GM19372 (cell line): ENCODE measurements around the gene GUCA1A.
"Not testable (repeated sequence)": the region's sequence is repeated elsewhere in the genome, so short reads cannot be mapped to it uniquely, and the experiment has no call there.

Experiments used
- ATAC-seq: cut with Tn5 transposase; IDR thresholded peaks from one replicate; pipeline ENCODE4 v1.9.1; 2021; ENCODE audit warnings: mild to moderate bottlenecking, low read depth, moderate library complexity; ENCODE audit not compliant: unreplicated experiment

Gene GUCA1A

DNA sequence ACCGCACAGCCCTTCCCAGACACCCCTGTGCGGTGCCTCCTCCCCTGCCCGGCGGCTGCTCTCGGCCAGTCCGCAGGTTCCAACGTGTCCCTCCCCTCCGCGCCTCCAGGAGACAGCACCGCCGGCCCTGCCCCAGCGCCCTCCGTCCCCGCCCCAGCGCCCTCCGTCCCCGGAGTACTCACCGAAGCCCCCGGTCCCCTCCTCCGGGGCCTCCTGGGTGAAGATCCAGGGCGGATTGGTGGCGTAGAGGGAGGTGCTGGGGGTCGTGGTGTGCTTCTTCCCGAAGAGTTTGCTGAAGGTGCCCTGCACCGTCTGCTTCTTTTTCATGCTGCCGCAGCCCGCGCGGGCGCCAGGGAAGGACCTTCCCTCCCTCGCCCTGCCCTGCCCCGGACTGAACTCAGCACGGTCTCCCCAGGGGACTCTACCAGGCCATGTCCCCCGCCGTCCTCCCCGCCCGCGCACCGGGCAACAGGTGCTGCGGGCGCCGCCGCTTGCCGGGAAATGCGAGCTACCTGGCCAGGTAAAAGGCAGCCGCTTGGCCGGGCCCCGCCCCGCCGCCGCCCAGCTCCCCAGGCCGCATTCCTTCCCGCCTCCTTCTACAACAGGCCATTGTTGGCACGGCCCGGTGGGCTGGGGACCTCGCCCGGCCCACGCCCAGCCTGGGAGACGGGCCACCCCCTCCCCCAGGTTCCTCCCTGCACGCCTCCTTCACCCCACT lies 30.9 kb upstream of the GUCA1A start, which contains the start of gene C6orf132:
Gene C6orf132 (minus strand): TSS at position 503 of the 718 bp plus-strand sequence. CDS start 176 bp downstream, at position 327.
- ATAC-seq, result no peak

DNA sequence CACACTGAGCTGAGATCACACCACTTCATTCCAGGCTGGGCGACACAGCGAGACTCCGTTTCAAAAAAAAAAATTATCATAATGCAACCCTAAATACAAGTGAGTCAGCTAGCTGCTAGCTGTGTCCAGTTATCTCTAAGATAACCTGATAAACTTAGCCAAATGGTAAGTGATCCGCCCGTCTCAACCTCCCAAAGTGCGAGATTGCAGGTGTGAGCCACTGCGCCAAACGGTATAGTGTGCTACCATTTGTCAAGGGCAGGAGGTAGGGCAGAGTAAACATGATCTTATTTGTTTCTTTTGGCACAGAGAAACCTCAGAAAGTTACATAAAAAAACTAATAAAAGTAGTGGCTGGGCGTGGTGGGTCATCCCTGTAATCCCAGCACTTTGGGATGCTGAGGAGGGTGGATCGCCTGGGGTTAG lies 26.0 kb upstream of the GUCA1A start:
- no peak for ATAC-seq

DNA sequence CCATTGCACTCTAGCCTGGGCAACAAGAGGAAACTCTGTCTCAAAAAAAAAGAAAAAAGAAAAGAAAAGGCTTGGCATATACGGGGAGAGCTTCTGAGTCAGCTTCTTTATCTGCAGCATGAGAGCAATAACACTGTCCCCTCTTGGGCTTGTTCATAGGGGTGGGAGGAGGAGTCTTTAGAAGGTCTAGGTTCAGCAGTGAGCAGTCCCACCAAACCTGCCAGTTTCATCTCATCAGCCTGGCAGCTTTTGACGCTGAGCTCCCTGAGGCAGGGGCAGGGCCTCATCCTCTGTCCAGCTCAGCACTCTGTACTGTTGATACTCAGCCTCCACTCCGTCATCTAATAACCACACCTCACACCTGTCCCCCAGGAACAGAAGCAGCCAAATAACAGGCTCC lies 25.1 kb upstream of the GUCA1A start:
- no peak for ATAC-seq

DNA sequence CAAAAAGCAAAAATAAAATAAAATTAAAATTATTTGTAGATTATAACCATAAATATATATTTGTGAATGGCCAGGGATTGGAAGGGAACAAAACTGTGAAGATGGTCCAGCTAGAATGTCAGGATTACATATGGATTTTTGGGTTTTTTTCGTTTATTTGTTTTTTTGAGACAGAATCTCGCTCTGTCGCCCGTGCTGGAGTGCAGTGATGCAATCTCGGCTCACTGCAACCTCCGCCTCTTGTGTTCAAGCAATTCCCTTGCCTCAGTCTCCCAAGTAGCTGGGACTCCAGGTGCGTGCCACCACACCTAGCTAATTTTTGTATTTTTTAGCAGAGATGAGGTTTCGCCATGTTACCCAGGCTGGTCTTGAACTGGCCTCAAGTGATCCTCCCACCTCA lies 22.9 kb upstream of the GUCA1A start:
- no peak for ATAC-seq

DNA sequence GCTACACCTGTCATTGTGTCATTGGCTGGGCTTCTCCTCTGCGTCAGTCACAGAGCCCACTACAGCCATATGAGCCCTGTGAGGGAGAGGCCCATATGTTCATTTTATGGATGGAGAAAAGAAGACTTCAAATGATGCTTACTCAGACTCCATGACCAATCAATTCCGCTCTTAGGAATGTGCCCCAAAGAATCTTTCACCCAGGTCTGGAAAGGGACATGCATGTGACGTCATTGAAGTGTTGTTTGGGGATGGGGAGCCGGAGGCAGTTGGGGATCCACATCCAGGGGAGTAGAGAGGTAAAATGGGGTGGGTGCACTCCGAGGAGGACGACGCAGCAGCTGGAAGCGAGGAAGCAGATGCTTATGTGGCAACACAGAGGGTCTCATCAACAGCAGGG lies 21.1 kb upstream of the GUCA1A start:
- no peak for ATAC-seq

DNA sequence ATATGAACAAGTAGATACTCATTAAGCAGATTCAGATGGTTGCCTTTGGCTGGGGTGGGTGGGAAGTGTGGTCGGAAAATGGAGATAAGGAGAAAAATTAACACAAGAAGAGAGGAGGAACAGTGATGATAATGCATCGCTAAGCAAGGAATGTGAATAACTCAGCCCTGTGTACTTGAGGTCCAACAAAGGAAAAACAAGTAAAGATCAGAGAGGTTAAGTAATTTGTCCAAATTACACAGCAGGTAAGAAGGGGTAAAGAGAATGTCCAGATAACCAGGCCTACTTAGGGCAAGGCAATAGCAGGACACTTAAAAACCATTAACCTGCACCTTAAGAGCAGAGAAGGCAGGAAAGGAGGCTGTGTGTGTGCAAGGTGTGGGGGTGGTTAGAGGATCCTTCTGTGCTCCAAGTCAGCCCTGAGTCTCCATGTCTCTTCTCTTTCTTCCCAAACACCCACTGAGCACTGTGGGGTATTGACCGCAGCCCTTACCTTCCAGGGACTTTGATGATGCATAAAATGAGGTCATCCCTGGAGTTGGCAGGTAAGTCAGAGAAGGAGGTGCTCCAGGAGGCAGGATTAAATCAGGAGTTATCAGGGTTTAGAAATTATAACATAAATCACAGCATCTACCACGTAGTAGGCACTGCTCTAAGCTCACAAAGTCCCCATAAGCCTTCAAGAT lies 20.5 kb upstream of the GUCA1A start:
- ATAC-seq, result not testable (repeated sequence)

DNA sequence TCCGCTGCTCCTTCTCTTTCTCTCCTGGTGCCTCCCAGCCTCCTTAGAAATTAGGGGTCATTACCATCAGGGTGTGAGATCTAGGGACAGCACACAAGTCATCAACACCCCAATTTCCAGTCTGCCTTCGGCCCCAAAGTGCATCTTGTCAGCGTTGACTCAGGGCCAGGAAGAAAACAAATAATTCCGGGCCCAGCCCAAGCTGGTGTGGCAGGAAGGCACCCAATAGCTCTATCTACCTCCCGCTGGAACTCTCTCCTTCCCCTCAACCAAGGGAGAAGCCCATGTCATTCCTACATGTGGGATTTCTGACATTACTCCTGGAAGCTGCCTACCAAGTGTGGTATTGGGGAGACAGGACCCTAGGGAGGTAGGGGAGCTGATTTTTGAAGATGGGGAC lies 19.2 kb upstream of the GUCA1A start:
- no peak for ATAC-seq

DNA sequence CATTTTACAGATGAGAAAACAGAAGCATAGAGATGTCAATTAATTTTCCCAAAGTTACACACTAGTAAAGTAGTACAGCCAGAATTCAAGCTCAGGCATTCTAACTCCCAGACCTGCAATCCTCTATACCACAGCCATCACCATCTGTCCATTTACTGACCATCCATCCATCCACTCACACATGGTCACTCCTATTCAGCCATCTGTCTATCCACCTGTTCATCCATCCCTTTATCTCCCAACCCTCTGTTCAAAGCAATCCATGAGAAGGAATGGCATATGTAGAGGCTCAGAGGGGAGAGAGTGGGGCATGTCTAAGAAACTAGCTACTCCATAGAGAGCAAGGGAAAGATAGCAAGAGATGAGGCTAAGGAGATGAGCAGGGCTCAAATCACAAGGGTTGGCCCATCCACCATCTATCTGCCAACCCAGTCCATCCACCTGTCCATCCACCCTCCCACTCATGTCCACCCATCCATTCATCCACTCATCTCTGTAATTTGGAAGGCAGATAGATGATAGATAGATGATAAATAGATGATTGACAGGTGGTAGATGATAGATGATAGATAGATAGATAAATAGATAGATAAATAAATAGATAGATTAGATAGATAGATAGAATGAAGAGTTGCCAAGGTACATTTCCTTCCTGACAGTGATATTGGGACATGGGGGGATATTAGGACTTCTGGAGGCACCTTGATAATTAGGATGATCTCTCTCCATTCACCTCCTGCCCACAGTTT lies 18.5 kb upstream of the GUCA1A start:
- ATAC-seq, result no peak

DNA sequence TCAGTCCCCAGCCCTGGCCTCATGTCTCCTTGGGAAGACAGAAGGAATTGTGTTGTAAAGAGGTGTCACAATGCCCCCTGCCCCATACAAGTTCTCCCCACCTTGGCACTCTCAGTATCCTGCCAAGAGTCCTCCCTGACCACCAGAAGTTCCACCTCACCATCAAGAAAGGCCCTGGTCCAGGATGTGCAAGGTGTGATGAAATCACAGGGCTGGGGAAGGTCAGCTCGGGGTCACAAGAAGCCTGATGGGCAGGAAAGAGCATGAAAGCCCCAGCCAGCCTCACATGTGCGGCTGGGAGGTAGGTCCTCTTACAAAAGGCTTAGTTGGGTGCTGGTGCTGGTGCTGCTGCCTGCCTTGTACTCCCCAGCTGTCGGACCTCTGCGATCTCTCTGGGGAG lies 17.9 kb upstream of the GUCA1A start:
- ATAC-seq, result no peak

DNA sequence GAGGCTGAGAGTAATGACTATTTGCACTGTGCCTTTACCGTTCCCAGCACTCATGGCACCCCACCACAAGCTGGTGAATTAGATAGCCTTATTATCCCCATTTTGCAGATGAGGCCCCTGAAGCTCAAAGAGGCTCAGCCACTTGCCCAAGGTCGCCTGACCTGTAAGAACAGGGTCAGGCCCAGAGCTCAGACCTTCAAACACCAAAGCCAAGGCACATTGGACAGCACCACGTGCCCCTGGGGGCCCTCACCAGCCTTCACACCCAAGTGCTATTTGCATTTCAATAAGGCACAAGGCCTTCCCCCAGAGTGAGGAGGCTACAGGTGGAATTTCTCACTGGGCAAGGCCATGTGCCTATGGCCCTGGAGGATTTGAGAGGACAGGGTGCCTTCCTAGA lies 16.5 kb upstream of the GUCA1A start:
- ATAC-seq, result no peak

DNA sequence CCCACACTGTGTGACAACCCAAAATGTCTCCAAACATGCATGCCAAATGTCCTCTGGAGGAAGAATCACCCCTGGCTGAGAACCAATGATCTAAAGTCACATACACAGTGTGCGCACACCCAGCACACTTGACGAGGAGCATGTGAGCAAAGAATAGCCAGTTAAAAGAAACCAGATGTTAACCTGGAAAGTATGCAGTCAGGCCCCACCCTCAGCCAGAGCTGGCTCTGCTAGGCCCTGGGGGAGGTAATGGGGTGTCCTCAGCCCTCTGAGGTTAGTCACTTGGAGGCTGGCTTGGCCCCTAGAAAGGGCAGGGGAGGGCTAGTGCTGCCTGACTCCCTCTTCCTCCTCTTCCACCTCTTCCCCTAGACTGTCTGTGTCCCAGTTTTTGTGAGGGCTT lies 15.2 kb upstream of the GUCA1A start:
- ATAC-seq, result no peak

DNA sequence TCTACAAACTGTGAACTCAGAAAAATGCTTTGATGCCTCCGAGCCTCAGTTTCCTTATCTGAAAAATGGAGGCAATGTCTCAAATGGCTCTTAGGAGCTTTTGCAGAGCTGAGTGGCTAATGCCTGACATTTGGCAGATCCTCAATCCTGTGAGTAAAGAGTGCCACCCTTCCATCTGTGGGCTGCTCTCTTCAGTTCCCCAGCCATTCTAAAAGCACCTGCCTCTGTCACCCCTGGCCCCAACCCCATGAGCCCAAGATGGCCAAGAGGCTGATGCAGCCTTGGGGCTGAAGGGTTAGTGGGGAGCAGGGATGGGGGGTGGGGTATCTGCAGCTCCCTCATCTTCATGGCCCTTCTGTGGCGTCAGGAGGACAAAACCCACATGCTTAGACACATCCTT lies 14.5 kb upstream of the GUCA1A start:
- no peak for ATAC-seq

DNA sequence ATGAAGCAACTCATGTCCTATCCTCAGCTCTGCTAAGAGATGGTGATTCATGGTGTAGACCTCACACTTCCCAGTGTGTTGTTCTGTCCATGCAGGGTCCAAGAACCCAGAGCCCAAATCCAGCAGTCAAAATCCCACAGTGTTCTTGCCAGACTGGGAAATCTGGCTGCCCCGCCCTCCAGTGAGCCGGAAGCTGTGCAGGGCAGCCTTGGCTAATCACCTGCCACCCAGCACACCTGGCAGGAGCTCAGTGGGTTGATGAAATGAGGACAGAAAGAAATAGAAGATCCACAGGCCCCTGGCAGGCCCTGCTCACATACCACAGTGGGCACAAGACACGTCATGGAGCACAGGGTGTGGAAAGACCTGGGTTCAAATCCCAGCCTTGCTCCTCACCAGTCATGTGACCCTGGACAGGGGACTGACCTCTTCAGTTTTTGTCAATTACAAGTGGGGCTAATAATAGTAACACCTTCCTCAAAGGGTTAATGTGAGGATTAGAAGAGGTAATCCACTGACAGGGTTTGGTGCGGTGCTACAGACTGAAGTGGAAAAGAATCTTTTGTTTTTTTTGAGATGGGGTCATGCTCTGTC lies 13.6 kb upstream of the GUCA1A start:
- ATAC-seq, result no peak

DNA sequence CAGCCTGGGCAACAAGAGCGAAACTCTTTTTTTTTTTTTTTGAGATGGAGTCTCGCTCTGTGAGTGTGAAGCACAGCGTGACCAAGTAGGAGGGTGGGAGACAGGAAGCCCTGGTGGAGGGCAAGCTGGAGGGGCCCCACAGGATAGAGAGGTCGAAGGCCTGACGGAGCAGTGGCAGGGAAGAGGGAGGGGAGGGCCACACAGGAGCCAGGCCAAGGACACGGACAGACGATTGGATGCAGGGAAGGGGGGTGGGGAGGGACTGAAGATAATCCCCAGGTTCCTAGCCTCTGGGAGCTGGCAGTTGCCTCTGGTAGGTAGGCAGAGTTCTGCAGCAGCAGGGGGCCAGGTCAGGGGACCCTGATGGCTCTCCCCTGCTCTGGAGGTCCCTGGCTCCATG lies 10.8 kb upstream of the GUCA1A start:
- no peak for ATAC-seq

DNA sequence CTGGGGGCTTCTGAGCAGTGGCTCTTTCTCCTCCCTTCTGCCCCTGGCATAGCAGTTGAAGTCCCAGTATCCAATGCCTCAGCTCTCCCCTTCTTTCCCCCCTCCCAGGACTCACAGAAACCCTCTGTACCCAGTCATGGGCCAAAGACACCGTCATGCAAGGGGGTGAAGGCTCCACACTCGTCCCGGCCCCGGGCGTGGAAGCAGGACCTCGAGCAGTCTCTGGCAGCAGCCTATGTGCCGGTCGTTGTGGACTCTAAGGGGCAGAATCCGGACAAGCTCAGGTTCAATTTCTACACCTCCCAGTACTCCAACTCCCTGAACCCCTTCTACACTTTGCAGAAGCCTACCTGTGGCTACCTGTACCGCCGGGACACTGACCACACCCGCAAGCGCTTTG lies 10.4 kb upstream of the GUCA1A start:
- no peak for ATAC-seq

DNA sequence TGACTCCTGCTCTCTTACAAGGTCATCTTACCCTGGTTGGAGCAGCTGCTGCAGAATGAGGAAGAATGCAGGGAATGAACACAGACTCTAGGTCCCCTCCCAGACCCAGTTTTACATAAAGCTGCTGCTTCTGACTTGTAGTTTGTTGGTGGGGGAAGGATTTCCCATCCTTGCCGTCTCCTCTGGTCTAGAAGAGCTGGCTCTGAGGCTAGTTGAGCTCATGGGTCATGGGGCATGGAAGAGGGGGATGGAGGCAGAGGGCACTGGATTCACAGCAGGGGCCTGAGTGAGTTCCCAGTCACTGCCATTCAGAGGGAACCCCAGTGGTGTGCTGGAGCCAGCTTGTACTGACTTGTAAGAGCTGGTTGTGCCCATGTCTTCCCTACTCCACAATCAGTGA lies 9.2 kb upstream of the GUCA1A start:
- ATAC-seq, result no peak

DNA sequence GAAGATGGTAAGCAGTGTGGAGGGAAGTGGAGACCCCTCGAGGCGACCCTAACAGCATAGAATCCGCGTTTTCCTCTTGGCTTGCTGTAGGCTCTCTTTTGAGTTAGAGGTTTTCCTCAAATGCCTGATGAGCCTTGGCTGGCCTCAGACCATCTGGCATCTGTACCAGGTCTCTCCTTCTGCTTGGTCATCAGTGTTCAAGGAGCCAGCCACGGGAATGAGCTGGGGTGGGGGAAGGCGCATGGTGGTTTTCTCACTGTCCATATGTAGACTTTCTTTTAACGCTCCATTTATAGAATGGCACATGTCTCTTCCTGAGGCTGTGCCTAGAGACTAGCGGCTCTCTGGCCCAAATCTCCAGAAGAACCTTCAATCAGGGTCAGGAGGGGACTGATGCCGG lies 8.1 kb upstream of the GUCA1A start:
- no peak for ATAC-seq

DNA sequence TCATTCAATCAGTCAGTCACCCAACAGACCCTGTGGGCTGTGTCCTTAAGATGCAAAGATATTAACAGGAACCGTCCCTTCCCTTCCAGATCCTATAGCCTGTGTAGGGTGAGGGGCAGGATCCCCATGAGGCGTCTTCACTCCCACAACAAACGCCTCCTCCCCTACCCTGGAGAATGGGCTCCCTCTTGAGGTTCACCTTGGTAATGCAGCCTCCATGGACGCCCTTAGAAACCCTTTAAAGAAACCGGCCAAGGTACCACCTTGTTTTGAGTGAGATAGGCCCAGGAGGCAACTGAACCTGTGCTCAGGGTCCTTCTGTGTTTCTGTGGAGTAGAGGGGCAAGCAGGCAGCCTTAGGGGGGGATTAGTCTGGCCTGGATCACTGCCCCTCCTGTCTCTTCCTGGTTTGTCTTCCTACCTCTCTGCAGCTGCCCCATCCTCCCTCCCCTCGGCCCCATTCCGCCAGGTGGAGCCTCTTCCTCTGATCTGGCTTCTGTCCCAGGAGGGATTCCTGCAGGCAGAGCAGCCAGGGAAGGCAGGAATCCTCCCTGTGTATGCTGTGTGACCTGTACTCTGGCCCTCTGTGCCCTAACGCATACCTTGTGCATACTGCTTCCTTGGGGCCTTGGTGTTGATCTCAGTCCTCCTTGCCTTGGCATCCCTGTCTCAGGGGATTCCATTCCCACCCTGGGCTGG lies 6.6 kb upstream of the GUCA1A start:
- ATAC-seq, result no peak

DNA sequence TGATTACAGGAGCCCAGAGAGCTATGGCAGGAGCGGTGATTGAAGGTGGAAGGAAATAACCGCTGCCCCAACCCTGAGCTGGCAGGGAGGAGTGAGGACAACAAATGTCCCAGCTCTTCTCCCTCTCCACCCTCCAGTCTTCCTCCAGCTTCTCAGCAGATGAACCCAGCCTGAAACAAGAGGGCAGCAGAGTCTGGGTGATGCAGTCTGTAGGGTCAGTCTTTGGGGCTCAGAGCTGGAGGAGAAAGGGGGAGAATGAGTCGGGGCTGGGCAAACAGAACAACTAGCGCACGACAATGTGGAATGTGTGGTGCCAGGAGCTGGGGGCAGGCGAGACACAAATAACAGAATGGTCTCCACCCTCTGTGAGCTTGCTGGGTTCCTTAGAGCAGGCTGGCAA lies 4.5 kb upstream of the GUCA1A start:
- ATAC-seq, result no peak

DNA sequence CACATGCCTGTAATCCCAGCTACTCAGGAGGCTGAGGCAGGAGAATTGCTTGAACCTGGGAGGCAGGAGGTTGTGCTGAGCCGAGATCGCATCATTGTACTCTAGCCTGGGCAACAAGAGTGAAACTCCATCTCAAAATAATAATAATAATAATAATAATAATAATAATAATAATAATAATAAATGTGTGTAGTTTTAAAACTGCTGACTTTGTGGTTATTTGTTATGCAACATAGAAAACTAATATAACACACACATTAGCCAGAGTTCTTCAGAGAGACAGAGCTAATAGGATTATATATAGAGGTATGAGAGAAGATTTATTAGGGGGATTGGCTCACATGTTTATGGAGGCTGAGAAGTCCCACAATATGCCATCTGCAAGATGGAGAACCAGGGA lies 3.4 kb upstream of the GUCA1A start:
- ATAC-seq, result not testable (repeated sequence)
